Ishikawa (cell line): ENCODE results near the gene MAPKBP1.

Experiments
- CEBPB ChIP-seq: IDR thresholded peaks from 2 replicates; pipeline ENCODE4 v1.6.1; 2012
- CREB1 ChIP-seq: IDR thresholded peaks from 2 replicates; pipeline ENCODE4 v1.6.1; 2012; ENCODE audit warnings: low read depth
- EP300 ChIP-seq: IDR thresholded peaks from 2 replicates; pipeline ENCODE4 v1.6.1; 2012; ENCODE audit warnings: borderline replicate concordance
- FOXM1 ChIP-seq: IDR thresholded peaks from 2 replicates; pipeline ENCODE4 v1.6.1; 2012; ENCODE audit warnings: low read depth, borderline replicate concordance
- MAX ChIP-seq: IDR thresholded peaks from 2 replicates; pipeline ENCODE4 v1.6.1; 2012
- NFIC ChIP-seq: IDR thresholded peaks from 2 replicates; pipeline ENCODE4 v1.6.1; 2012
- RAD21 ChIP-seq: IDR thresholded peaks from 2 replicates; pipeline ENCODE4 v1.6.1; 2012; ENCODE audit warnings: low read depth
- REST ChIP-seq: IDR thresholded peaks from 2 replicates; pipeline ENCODE4 v1.6.1; 2012; ENCODE audit warnings: low read depth, mild to moderate bottlenecking
- TAF1 ChIP-seq: IDR thresholded peaks from 2 replicates; pipeline ENCODE4 v1.6.1; 2012; ENCODE audit warnings: low read depth, mild to moderate bottlenecking
- TCF12 ChIP-seq: IDR thresholded peaks from 2 replicates; pipeline ENCODE4 v1.6.1; 2012; ENCODE audit warnings: low read depth
- TEAD4 ChIP-seq: IDR thresholded peaks from 2 replicates; pipeline ENCODE4 v1.6.1; 2012
- USF1 ChIP-seq: IDR thresholded peaks from 2 replicates; pipeline ENCODE4 v1.6.1; 2012
- YY1 ChIP-seq: IDR thresholded peaks from 2 replicates; pipeline ENCODE4 v1.6.1; 2012; ENCODE audit warnings: low read depth
- ZBTB7A ChIP-seq: IDR thresholded peaks from 2 replicates; pipeline ENCODE4 v1.6.1; 2012; ENCODE audit warnings: low read depth

- TF ChIP-seq REST (no peak), YY1 (no peak), ZBTB7A (no peak), EP300 (no peak), CEBPB (no peak), USF1 (no peak), FOXM1 (no peak), NFIC (no peak), MAX (no peak), TAF1 (no peak), RAD21 (no peak), CREB1 (no peak), TEAD4 (no peak), TCF12 (no peak)
Observed at GRCh38 chr15:41797201-41797944, 23.1 kb downstream of the MAPKBP1 start.
